Measurements from ENCODE around the gene SPATA18.

DNA sequence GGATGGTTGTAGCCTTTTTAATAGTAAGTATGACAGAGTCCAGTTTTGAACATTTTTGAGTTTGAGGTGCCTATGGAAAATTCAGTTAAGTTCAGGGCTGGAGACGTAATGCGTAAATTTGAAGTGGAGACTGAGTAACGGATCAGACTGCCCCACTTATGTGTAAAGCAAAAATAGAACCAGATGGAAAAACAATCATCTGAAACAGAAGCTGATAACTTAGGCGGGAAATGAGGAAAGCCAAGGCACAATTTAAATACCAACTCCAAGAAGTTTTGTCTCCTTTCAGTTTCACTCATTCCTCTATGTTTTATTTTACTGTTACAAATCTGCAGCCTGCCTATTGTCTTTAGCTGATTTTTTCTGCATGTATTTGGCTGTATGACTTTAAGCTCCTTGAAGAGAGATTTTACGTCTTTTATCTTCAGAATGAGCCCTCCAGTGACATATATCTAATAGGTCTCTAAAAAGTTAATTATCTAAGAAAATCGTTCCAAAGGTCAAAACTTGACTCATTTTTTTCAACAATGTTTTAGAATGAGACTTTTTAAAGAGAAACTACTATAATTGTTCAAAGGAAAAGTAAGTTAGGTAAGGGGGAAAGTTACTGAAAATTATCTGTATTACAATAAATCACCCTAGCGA lies 14.1 kb upstream of the SPATA18 start:
- TF ChIP-seq ZNF274 (IDR thresholded peaks at IDR 0.05; ENCODE audit: low read depth, low read length) (no peak), YY1 (IDR thresholded peaks at IDR 0.05; ENCODE audit: insufficient read depth, insufficient read length) (no peak), SUZ12 (IDR thresholded peaks at IDR 0.05; ENCODE audit: extremely low read depth, insufficient read depth, insufficient read length) (no peak)
